SKM-1 treated with dmso at 0.1 percent for 144 hours (cell line): ENCODE measurements around the gene TMED8.

ENCODE experiments used
- DNase-seq: peaks from one replicate; lab custom pipeline; 2025; ENCODE audit not compliant: unreplicated experiment; lab: John Stamatoyannopoulos, UW

Gene TMED8

GRCh38 chr14:77299771-77300170, 77.1 kb downstream of the TMED8 start:
- DNase-seq: no peak

DNA sequence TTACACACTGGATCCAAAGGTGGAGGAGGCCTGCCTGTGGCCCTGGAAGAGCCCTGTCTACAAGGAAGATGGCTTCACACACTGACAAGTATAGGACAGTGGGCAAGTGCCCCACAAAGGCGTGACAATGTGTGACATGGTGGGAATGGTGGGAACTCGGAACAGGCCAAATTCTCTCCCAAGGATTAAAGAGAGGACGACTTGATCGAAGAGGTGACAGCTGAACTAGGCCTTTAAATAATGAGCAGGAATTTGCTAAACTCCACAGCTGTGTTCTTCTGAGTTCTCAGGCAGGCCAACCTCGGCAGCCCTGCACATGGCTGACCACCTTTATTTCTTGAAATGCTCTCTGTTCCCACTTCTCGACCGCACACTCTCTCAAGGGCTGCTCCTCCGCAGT, 80.0 kb downstream of the TMED8 start:
- no peak for DNase-seq

- no peak for DNase-seq
These were observed 80.7 kb downstream of the TMED8 start for GRCh38 chr14:77296155-77296554.

GRCh38 chr14:77290705-77291104, 86.2 kb downstream of the TMED8 start:
- no peak for DNase-seq

DNA sequence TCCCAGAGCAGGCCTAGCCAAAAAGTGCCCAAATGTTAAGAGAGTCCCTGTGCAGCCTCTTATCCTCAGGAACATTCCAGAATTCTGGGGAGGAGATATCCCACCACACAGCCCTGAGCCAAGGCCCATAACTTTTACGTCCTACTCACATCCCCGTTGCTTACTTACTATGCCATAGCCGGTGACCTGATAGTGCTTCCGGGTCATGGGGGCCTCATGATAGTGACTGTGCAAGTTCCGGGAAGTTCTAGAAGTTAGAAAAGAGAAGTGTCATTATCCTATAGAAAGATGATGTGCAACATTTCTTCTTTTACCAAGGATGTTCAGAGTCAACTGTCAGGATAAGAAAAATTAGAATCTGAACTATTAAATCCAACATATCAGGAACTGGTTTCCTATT, 90.3 kb downstream of the TMED8 start:
- no peak for DNase-seq
